Endothelial cell of umbilical vein (primary cell): ENCODE measurements around the gene CDK19. TPM values are rescaled to one million over a fixed set of nuclear protein-coding genes. Genes with fewer than 3 reads are reported as not detected.

Source experiments
- BruUV-seq: library from RNA; stranded (reverse); fragments of 400-500 nt; replicated peaks from 2 replicates; lab custom pipeline; 2021; lab: Mats Ljungman, UMichigan
- CTCF ChIA-PET: fragments of 300-600, 350-600 bp; sonication (Branson Sonifier 250); formaldehyde crosslinking; loops from one replicate; lab custom pipeline; 2021; ENCODE audit warnings: antibody characterized with exemption, inconsistent platforms; lab: Charles Lee
- POLR2A ChIA-PET: fragments of 300-600, 350-600 bp; sonication (Branson Sonifier 250); formaldehyde crosslinking; loops from one replicate; lab custom pipeline; 2021; ENCODE audit warnings: antibody characterized with exemption, inconsistent platforms; lab: Charles Lee
- DNase-seq: peaks from one replicate; pipeline ENCODE4 v3.0.0-alpha.2; 2011; ENCODE audit warnings: low read depth, low spot score
- FAIRE-seq: peaks from 2 replicates; lab custom pipeline; 2011; peaks lifted over from hg19 to GRCh38; lab: Jason Lieb, UNC
- H2AFZ ChIP-seq: 2 replicates; pipeline ENCODE4 v1.6.0; 2012; ENCODE audit warnings: low read depth, low read length, control low read depth, inconsistent platforms
- H3K27ac ChIP-seq: 2 replicates; pipeline ENCODE4 v1.5.1; 2011; ENCODE audit warnings: low read depth, mild to moderate bottlenecking, control low read depth, low read length, moderate library complexity; ENCODE audit not compliant: insufficient read depth
- H3K27me3 ChIP-seq, 2 experiments: 2 replicates each; pipeline versions ENCODE4 v1.6.0 to v1.6.1; 2011; ENCODE audit warnings: low read length in 2 of 2, mixed read lengths in 1 of 2; ENCODE audit not compliant: control insufficient read depth in 2 of 2, insufficient read depth in 2 of 2
- H3K36me3 ChIP-seq, 2 experiments: 2 replicates in 1 of 2; 3 replicates in 1 of 2; pipeline ENCODE4 v1.5.1; 2011; ENCODE audit warnings: low read length in 2 of 2, mild to moderate bottlenecking in 1 of 2, moderate library complexity in 1 of 2; ENCODE audit not compliant: control insufficient read depth in 2 of 2, insufficient read depth in 2 of 2; ENCODE audit errors: extremely low read depth in 1 of 2
- H3K4me1 ChIP-seq: 3 replicates; pipeline ENCODE4 v1.5.1; 2011; ENCODE audit warnings: mild to moderate bottlenecking, low read length; ENCODE audit not compliant: control insufficient read depth, insufficient read depth; ENCODE audit errors: extremely low read depth
- H3K4me2 ChIP-seq: 2 replicates; pipeline ENCODE4 v1.6.1; 2011; ENCODE audit warnings: low read length, control low read depth, mixed read lengths; ENCODE audit not compliant: insufficient read depth
- H3K4me3 ChIP-seq, 3 experiments: fragments of 200-600 bp in 1 of 3; sonication (generic), shearing (Covaris generic) in 1 of 3; replicated peaks in 1 of 3; 2 replicates each; pipeline ENCODE4 v1.5.1; 2011 to 2016; ENCODE audit warnings: control low read depth in 3 of 3, low read length in 3 of 3, mild to moderate bottlenecking in 2 of 3, inconsistent platforms in 1 of 3, low read depth in 1 of 3, moderate library complexity in 1 of 3; ENCODE audit not compliant: insufficient read depth in 1 of 3
- H3K79me2 ChIP-seq: 2 replicates; pipeline ENCODE4 v1.6.0; 2012; ENCODE audit warnings: low read length, inconsistent platforms; ENCODE audit not compliant: control insufficient read depth, insufficient read depth
- H3K9ac ChIP-seq: replicated peaks from 2 replicates; pipeline ENCODE3; 2011; ENCODE audit warnings: low read length, control low read depth; ENCODE audit not compliant: insufficient read depth; ENCODE audit errors: extremely low read depth
- H3K9me1 ChIP-seq: replicated peaks from 3 replicates; pipeline ENCODE4 v1.6.0; 2011; ENCODE audit warnings: mild to moderate bottlenecking, low read length; ENCODE audit not compliant: control insufficient read depth, insufficient read depth; ENCODE audit errors: extremely low read depth
- H3K9me3 ChIP-seq: replicated peaks from 2 replicates; pipeline ENCODE4 v1.5.1; 2012; ENCODE audit warnings: low read length, inconsistent platforms; ENCODE audit not compliant: control insufficient read depth, insufficient read depth
- H4K20me1 ChIP-seq: replicated peaks from 2 replicates; pipeline ENCODE3; 2011; ENCODE audit warnings: mild to moderate bottlenecking, low read length; ENCODE audit not compliant: control insufficient read depth, insufficient read depth; ENCODE audit errors: extremely low read depth
- EZH2 ChIP-seq: IDR thresholded peaks from 2 replicates; pipeline ENCODE4 v1.6.1; 2012; ENCODE audit warnings: borderline replicate concordance, low read depth, mild to moderate bottlenecking, moderate library complexity, low read length, inconsistent platforms; ENCODE audit not compliant: severe bottlenecking
- FOS ChIP-seq: IDR thresholded peaks from 2 replicates; pipeline ENCODE4 v1.6.1; 2011; ENCODE audit warnings: mild to moderate bottlenecking, low read length, moderate library complexity, borderline replicate concordance; ENCODE audit not compliant: insufficient read depth
- GATA2 ChIP-seq: IDR thresholded peaks from 2 replicates; pipeline ENCODE4 v1.7.0; 2011; ENCODE audit warnings: low read depth, mild to moderate bottlenecking, moderate library complexity, mixed read lengths, low read length; ENCODE audit not compliant: insufficient read length, insufficient read depth
- JUN ChIP-seq: IDR thresholded peaks from 2 replicates; pipeline ENCODE4 v1.6.1; 2011; ENCODE audit warnings: borderline replicate concordance, low read depth; ENCODE audit not compliant: insufficient read length, insufficient read depth
- MYC ChIP-seq: IDR thresholded peaks from one replicate; pipeline ENCODE4 v1.6.1; 2011; ENCODE audit warnings: mild to moderate bottlenecking, low read depth, low read length
- POLR2A ChIP-seq: IDR thresholded peaks from 2 replicates; pipeline ENCODE4 v1.6.1; 2012; ENCODE audit warnings: low read depth, mild to moderate bottlenecking, control low read depth, low read length
- POLR2AphosphoS5 ChIP-seq: IDR thresholded peaks from 2 replicates; pipeline ENCODE4 v1.6.1; 2012; ENCODE audit warnings: low read depth, mild to moderate bottlenecking, control low read depth, low read length, moderate library complexity; ENCODE audit not compliant: insufficient read depth
- dilution Hi-C: fragments of 300-500 bp; cut with MboI; formaldehyde crosslinking; loops from one replicate; pipeline ENCODE4 v1.15.0; 2019; ENCODE audit warnings: low sequenced_read_pairs; ENCODE audit not compliant: extremely low pct_ligation_motif_present
- intact Hi-C: fragments of 100-400 bp; cut with micrococcal nuclease; formaldehyde crosslinking; loops from one replicate; pipeline ENCODE4 v1.10.0; 2022
- polyA plus RNA-seq, 4 experiments: library from polyadenylated mRNA; depleted of rRNA in 3 of 4; stranded (reverse) in 3 of 4; unstranded in 1 of 4; fragments of >200 nt; gene quantifications; 2 replicates each; pipeline versions ENCODE4 v1.2.1 to v1.2.3, GENCODE V29; 2011 to 2012; ENCODE audit warnings: missing spikeins in 1 of 4
- total RNA-seq: library from RNA; stranded (reverse); gene quantifications from 2 replicates; pipeline ENCODE4 v1.2.3, GENCODE V29; 2021
- TF ChIP-seq, protein P1 (sequence below), 2 donors: IDR thresholded peaks; 1 replicate in 1 of 2; 2 replicates in 1 of 2; pipeline ENCODE4 v1.5.1; 2011; ENCODE audit warnings: low read length in 2 of 2, mild to moderate bottlenecking in 2 of 2, moderate library complexity in 2 of 2, control low read depth in 1 of 2, inconsistent platforms in 1 of 2, low read depth in 1 of 2; ENCODE audit not compliant: insufficient read depth in 1 of 2; ENCODE audit errors: extremely low read depth in 1 of 2
- TF ChIP-seq, protein P2 (sequence below): IDR thresholded peaks from 2 replicates; pipeline ENCODE4 v1.6.1; 2011; ENCODE audit not compliant: insufficient read depth, insufficient read length

The CDK19 gene
- total and polyA plus RNA-seq, 2 donors (not counting 3 experiments of a cell fraction or from before 2014, with no cell fraction given): 4.6 to 12.1 TPM

DNA sequence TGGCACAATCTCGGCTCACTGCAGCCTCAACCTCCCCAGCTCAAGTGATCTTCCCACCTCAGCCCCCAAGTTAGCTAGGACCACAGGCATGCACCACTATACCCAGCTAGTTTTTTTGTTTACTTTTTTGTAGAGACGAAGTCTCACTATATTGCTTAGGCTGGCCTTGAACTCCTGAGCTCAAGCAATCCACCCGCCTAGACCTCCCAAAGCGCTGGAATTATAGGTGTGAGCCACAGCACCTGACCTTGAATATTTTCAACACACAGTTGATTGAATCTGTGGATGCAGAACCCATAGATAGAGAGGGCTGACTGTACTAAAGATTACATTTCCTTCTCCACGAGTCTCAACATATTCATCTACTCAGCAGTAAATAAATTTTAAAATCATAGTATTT lies 15.6 kb downstream of the CDK19 start:
- dilution Hi-C loops (no loop called here), intact Hi-C loops (no loop called here)
- Histone ChIP-seq H3K79me2 (no peaks in the 10 kb centered on the region), H3K4me3 (no peak overlapping the region), H3K4me2 (no peak overlapping the region), H3K27ac (no peak overlapping the region), H3K9me1 (no peaks in the 10 kb centered on the region), H3K9me3 (no peaks in the 10 kb centered on the region), H2AFZ (no peak overlapping the region), H4K20me1 (no peaks in the 10 kb centered on the region), H3K9ac (no peak overlapping the region), H3K27me3 (no peaks in the 10 kb centered on the region), H3K4me1 (no peaks in the 10 kb centered on the region), H3K36me3 (no peaks in the 10 kb centered on the region)
- TF ChIP-seq EZH2 (no peak), GATA2 (no peak), POLR2A (no peak), POLR2AphosphoS5 (no peak), FOS (no peak), MYC (no peak), JUN (no peak)
- TF ChIP-seq, protein P1, sequence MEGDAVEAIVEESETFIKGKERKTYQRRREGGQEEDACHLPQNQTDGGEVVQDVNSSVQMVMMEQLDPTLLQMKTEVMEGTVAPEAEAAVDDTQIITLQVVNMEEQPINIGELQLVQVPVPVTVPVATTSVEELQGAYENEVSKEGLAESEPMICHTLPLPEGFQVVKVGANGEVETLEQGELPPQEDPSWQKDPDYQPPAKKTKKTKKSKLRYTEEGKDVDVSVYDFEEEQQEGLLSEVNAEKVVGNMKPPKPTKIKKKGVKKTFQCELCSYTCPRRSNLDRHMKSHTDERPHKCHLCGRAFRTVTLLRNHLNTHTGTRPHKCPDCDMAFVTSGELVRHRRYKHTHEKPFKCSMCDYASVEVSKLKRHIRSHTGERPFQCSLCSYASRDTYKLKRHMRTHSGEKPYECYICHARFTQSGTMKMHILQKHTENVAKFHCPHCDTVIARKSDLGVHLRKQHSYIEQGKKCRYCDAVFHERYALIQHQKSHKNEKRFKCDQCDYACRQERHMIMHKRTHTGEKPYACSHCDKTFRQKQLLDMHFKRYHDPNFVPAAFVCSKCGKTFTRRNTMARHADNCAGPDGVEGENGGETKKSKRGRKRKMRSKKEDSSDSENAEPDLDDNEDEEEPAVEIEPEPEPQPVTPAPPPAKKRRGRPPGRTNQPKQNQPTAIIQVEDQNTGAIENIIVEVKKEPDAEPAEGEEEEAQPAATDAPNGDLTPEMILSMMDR (IDR thresholded peaks at IDR 0.05; ENCODE audit: extremely low read depth in 1 of 2, insufficient read depth in 1 of 2, low read depth in 1 of 2, low read length in 2 of 2): no peak
- TF ChIP-seq, protein P2, sequence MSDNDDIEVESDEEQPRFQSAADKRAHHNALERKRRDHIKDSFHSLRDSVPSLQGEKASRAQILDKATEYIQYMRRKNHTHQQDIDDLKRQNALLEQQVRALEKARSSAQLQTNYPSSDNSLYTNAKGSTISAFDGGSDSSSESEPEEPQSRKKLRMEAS: no peak
- DNase-seq: no peak
- ChIA-PET CTCF (no interaction called here), POLR2A (no interaction called here)
- FAIRE-seq: no peak
- no TSS peak for BruUV-seq
